HG03135 (cell line): ENCODE data around the gene IRX3.

Source experiments
- ATAC-seq: cut with Tn5 transposase; IDR thresholded peaks from one replicate; pipeline ENCODE4 v1.9.1; 2021; ENCODE audit warnings: mild to moderate bottlenecking, moderate library complexity; ENCODE audit not compliant: unreplicated experiment

Gene IRX3

GRCh38 chr16:54286366-54287130, at the start of gene IRX3:
TSS of gene IRX3 (minus strand) at chr16:54286787. CDS start at chr16:54286050, 737 bp downstream.
- ATAC-seq = no peak

DNA sequence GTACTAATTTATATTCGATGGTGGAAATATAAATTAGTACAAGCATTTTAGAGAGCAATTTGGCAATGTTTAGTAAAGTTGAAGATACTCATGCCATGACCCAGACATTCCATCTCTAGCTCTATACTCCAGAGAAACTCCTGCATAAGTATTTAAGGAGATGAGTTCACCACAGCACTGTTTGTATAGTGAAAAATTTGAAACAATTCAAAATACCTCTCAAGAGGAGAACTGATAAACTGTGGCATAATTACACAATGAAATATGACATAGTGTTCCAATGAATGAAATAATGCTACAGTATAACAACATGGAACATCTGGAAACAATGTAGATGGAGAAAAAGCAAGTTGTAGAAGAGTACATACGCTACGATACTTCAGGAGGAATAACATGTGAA, 48.6 kb upstream of the IRX3 start:
- ATAC-seq = no peak

- ATAC-seq = no peak
Observed at GRCh38 chr16:54334208-54334607, 47.6 kb upstream of the IRX3 start.

DNA sequence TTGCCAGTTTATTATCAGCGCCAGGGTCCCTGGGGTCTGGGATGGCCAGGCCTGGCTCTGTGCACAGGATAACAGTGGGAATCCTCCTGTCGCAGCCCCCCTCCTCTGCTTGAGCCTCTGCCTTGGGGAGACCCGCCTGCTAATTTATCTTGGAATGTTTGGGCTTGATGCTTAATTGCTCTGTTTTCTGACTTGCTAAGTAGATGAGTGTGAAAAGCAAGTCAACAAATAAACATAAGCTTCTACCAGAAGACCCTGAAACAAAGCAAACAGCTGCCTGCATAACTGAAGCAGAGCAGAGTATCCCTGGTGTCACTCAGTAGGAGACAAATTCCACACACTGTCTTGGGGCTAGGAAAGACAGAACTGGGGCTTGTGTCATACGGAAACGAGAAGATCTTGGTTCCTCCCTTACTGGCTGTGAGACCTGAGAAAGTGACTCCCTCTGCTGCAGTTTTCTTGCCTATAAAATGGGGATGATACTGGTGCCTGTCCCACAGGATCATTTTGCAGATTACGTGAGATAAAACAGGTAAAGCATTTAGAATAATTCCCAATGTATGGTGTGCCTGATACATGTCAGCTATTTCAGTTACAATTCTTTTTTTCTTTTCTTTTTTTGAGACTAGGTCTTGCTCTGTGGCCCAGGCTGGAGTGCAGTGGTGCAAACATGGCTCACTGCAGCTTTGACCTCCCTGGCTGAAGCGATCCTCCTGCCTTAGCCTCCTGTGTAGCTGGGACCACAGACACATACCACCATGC, 44.8 kb upstream of the IRX3 start:
- no peak for ATAC-seq

DNA sequence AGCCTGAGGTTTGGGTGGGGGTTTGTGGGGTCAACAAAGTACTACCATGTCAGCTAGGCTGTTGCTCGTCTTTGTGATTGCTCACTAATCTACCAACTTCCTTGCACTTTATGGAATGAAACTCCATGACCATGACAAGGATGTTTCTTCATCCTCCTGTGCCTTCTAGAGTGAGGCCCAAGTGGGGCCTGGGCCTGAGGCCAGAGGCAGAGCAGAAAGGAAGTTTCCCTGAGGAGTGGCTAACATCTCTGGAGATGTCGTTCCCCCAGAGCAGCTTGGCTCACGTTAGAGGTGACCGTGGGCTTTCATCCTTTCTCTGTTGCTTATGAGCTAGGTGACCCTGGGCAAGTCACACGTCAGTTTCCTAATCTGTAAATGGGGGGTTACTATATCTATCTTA, 41.0 kb upstream of the IRX3 start:
- no peak for ATAC-seq

DNA sequence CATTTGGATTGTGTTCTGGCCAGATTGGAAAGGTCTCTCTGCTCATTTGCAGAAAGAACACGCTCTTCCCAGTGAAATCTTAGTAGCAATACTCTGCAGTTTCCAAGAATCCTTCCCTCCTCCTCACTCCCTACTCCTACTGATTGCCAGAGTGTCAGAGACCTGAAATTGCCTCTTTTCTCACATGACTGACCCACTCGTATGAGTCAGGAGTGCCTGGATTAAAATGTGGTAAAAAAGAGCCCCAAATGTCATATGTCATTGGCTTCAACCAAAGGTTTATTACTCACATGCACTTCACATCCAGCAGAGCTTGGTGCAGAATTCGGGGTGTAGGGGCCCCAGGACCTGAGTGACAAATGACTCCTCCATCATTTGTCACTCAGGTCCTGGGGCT, 39.7 kb upstream of the IRX3 start:
- no peak for ATAC-seq

DNA sequence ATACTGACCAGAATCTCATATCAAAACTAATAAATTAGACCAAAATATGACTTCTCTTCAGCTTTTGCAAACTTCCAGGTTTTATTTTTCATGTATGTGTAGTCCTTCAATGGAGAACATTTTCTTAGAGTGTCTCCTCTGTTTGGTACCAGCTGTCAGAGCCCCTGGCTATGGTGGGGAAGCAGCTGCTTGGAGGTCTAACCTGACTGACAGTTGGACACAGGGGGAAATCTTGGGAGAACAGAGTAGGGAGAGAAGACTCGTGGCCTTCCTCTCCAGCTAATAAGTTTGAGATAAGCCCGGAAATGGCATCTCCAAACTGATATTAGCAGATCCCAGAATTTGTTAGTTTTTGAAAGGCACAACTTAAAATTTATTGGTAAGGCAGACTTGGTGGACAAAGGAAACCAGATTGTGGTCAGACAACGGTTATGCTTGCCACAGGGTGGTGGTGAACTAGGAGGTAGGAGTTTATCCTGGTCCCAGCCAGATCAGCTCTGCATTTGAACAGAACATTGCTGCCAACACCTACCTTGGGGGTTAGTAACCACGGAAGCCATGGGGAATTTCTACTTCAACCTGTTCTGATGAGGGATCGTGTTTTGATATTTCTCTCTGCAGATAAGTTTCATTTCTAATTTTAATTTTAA, 39.2 kb upstream of the IRX3 start:
- no peak for ATAC-seq

- ATAC-seq = no peak
Observed at GRCh38 chr16:54324716-54325115, 38.1 kb upstream of the IRX3 start.

DNA sequence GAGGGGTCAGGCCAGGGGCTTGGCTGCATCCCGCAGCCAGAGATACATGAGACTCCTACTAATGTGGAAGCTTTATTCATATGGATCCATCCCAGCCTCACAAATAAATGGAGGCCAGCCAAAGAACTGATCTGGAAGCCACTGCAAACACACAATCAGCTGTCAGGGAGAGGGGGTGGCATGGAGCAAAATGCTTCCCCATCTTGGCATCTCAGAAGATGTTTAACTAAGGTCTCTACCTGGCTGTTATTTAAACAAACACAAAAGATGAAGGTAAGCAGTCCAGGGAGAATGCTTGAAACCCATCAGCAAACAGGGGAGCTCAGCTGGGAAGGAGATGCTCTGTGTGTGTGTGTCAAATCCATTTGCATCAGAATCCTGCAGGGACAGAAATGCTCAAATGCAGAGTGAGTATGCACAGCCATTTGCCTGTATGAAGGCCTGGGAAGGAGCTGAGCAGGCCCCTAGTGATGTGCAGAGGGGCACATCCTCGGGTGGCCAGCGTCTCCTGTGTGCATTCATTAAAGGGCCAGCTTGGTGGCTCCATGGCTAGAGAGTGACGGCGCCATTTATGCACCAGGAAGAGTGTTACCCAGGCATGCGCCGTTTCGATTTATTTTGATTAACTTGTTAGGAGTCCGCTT, 34.2 kb upstream of the IRX3 start:
- no peak for ATAC-seq

DNA sequence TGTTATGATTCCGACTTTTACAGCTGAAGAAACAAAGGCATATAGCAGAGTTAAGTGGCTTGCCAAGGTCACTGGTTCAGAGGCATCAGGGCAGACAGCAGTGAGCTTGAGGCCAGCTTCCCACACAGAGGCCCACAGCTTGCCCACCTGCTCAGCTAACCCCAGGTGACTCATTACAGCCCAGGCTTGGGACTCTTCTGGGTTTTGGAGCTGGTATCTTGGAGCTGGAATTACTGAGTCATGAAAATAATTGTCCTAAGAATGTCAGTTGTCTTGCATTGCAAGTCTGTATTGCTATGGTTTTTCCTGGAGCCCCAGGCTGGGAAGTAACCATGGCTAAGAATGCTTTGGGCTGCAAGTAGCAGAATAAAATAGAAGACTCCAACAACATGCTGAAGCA, 32.4 kb upstream of the IRX3 start:
- no peak for ATAC-seq

DNA sequence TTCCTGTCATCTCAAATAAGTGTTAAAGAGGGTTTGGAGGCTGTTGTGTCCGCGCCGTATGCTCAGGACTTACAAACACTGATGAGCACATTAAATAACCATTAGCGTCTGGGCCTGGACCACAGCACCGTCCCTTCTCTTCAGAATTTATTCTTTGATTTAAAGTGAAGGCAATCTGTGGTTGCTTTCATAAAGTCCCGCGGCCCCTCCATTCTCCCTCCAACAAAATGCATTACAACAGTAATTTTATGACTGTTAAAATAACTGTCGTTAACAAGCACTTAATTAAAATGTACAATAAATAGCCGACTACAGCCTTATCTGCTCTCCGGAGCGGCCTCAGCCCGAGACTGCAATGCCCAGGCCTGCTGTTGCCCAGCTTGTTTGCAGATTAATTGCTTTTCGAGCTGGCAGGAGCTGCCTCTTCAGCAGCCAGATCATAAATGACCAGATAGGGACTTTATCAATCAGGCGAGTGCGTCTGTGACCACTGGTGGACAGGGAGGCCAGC, 30.6 kb upstream of the IRX3 start:
- ATAC-seq = no peak

- no peak for ATAC-seq
Observed at GRCh38 chr16:54316095-54316889, 29.7 kb upstream of the IRX3 start.

- ATAC-seq = no peak
Observed at GRCh38 chr16:54313789-54314188, 27.2 kb upstream of the IRX3 start.

DNA sequence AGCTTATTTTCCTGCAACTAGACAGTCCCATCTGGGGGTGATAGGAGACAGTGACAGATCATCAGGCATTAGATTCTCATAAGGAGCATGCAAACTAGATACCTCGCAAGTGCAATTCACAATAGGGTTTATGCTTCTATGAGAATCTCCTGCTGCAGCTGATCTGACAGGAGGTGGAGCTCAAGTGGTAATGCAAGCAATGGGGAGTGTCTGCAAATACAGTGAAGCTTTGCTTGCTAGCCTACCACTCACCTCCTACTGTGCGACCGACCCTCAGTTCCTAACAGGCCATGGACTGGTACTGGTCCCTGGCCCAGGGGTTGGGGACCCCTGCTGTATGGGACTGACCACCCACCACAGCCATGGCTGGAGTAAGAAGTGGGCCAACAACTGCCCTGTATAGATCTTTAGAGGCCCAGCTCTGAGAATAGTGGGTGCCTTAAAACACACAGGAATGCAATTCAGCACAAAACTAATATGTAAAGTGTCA, 26.0 kb upstream of the IRX3 start:
- no peak for ATAC-seq

GRCh38 chr16:54309341-54309740, 22.8 kb upstream of the IRX3 start:
- ATAC-seq = no peak

DNA sequence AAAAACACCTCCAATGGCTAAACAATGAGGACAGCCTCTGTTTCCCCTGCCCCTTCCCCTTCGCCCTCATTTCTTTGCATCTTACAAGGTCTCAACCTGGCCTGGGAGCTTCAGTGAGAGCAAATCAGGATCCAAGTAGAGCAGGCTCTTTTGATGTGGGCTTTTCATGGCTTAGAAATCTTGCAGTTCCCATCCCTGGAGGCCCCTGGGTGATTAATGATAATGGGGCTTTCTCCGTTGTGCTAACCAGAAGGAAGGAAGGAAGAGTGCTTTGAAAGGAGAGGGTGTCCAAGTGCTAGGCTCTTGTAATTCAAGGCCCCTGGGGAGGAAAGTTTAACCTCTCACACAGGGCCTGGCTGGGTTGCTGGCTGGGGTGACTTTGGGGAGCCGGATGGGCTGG, 18.5 kb upstream of the IRX3 start:
- no peak for ATAC-seq

- no peak for ATAC-seq
Observed at GRCh38 chr16:54303613-54304012, 17.0 kb upstream of the IRX3 start.

DNA sequence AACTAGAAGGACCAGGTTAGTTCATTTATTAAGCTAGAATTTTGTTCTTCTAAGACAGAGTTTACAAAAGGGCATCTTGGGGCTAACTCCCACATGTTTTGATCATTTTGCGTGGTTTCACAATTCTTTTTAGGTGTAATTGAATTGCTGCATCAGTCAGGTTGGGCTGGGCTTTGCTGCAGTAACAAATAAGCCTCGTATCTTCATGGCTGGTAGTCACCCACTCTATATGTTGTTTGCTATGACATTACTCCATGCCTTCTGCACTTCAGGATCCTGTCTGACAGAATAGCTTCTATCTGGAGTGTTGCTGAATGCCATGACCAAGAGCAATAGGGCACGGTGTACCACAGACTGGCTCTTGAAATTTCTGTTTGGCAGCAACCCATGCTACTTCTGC, 10.6 kb upstream of the IRX3 start:
- no peak for ATAC-seq

DNA sequence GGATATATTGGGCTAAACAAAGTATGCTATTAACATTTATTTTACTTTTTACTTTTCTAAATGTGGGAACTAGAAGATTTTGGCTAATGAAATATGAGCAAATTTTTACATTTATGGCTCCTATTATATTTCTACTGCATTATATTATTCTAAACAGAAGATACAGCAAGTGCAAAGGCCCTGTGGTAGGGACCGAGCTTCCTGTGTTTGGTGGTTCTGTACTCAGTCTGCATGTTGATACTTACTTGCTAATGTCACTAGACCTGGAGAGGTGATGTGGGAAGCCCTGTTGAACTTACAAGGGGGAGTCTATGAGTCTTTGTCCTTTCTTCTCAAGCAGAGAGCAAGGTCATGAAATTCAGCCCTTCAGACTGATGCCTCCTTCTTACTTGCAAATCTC, 10.0 kb upstream of the IRX3 start:
- no peak for ATAC-seq
